Ascending aorta (tissue), 2 donors: ENCODE results near the gene NTM. TPM values are rescaled to one million over a fixed set of nuclear protein-coding genes. Genes with fewer than 3 reads are reported as not detected.
"Not testable (repeated sequence)": the region's sequence is repeated elsewhere in the genome, so short reads cannot be mapped to it uniquely, and the experiment has no call there.

Source experiments
- DNase-seq, 2 donors: peaks; one replicate each; pipeline ENCODE4 v3.0.0-alpha.2; 2019; ENCODE audit warnings: low spot score in 2 of 2
- H3K27ac ChIP-seq, 2 donors: fragments of 200-600 bp; sonication (generic); one replicate each; pipeline ENCODE4 v1.5.1; 2016 to 2017; ENCODE audit warnings: mild to moderate bottlenecking in 1 of 2
- H3K27me3 ChIP-seq: fragments of 200-600 bp; sonication (generic); one replicate; pipeline ENCODE4 v1.5.1; 2017
- H3K36me3 ChIP-seq, 2 donors: fragments of 200-600 bp; sonication (generic); one replicate each; pipeline ENCODE4 v1.5.1; 2016
- H3K4me1 ChIP-seq, 2 donors: fragments of 200-600 bp; sonication (generic); one replicate each; pipeline ENCODE4 v1.5.1; 2016 to 2017; ENCODE audit warnings: mild to moderate bottlenecking in 1 of 2
- H3K4me3 ChIP-seq, 2 donors: fragments of 200-600 bp; sonication (generic); one replicate each; pipeline ENCODE4 v1.5.1; 2016 to 2017; ENCODE audit warnings: mild to moderate bottlenecking in 1 of 2
- H3K9me3 ChIP-seq, 2 donors: fragments of 200-600 bp; sonication (generic); one replicate each; pipeline ENCODE4 v1.5.1; 2016
- intact Hi-C: fragments of 100-400 bp; cut with DNase I; formaldehyde crosslinking; loops from one replicate; pipeline ENCODE4 v1.15.1; 2023
- total RNA-seq: library from RNA; depleted of rRNA; stranded (reverse); fragments of >200 nt; gene quantifications from one replicate; pipeline ENCODE4 v1.1.0, GENCODE V29; 2016
- TF ChIP-seq, protein P1 (sequence below), 3 experiments: fragments of 200-600 bp in 2 of 3; fragments of 450-650 bp in 1 of 3; sonication (generic) in 2 of 3; IDR thresholded peaks; one replicate each; pipeline ENCODE4 v1.5.1; 2016 to 2019; ENCODE audit warnings: antibody characterized with exemption in 3 of 3, mild to moderate bottlenecking in 1 of 3, moderate library complexity in 1 of 3

The NTM gene
- total RNA-seq, 1 donor from 2014 or later, result not detected

DNA sequence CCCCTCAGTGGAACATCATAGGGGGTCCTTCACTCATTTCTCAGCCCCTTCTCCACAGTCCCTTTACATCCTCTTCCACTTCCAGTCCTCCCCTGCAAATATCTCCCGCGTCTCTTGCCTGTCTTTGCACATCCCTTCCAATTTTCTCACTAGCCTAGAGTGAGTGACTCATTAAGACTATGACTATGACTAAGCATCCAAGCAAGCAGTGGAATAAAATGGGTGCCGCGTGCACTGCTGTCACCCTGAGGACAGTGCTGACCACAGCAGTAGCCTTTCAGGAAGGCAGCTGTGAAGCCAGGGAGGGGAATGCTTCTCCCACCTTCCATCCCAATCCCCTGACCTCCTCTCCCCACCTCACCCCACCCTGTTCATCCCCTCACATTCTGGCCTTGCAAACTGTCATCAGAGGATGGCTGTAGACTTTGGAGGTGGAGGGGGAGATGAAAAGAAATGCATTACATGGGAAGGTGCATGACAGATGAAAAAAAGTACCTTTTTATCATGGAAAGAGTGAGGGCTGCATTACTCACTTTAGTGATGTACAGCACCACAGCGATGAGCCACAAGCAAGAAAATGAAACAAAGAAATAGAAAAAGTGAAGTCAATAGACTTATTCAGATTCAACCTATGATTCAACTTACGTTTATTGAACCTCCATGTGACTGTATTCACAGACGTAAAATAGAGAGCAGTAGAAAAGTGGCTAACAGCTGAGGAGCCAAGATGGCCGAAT, 948.2 kb downstream of the NTM start:
- Histone ChIP-seq H3K27me3 (no peaks in the 10 kb centered on the region), H3K4me3 (no peak overlapping the region), H3K4me1 (no peaks in the 10 kb centered on the region), H3K9me3 (no peaks in the 10 kb centered on the region), H3K27ac (no peak overlapping the region), H3K36me3 (no peaks in the 10 kb centered on the region)
- intact Hi-C loops, result no loop called here
- no peak for DNase-seq
- TF ChIP-seq, protein P1, sequence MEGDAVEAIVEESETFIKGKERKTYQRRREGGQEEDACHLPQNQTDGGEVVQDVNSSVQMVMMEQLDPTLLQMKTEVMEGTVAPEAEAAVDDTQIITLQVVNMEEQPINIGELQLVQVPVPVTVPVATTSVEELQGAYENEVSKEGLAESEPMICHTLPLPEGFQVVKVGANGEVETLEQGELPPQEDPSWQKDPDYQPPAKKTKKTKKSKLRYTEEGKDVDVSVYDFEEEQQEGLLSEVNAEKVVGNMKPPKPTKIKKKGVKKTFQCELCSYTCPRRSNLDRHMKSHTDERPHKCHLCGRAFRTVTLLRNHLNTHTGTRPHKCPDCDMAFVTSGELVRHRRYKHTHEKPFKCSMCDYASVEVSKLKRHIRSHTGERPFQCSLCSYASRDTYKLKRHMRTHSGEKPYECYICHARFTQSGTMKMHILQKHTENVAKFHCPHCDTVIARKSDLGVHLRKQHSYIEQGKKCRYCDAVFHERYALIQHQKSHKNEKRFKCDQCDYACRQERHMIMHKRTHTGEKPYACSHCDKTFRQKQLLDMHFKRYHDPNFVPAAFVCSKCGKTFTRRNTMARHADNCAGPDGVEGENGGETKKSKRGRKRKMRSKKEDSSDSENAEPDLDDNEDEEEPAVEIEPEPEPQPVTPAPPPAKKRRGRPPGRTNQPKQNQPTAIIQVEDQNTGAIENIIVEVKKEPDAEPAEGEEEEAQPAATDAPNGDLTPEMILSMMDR (IDR thresholded peaks at IDR 0.05), result no peak

DNA sequence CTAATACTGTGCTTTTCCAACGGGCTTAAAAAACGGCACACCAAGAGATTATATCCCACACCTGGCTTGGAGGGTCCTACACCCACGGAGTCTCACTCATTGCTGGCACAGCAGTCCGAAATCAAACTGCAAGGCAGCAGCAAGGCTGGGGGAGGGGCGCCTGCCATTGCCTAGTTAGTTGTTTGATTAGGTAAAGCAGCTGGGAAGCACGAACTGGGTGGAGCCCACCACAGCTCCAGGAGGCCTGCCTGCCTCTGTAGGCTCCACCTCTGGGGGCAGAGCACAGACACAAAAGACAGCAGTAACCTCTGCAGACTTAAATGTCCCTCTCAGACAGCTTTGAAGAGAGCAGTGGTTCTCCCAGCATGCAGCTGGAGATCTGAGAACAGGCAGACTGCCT, 949.0 kb downstream of the NTM start:
- DNase-seq, H3K27me3 ChIP-seq, H3K36me3 ChIP-seq, H3K4me1 ChIP-seq, H3K27ac ChIP-seq, intact Hi-C loops, H3K4me3 ChIP-seq, H3K9me3 ChIP-seq: not testable (repeated sequence)

DNA sequence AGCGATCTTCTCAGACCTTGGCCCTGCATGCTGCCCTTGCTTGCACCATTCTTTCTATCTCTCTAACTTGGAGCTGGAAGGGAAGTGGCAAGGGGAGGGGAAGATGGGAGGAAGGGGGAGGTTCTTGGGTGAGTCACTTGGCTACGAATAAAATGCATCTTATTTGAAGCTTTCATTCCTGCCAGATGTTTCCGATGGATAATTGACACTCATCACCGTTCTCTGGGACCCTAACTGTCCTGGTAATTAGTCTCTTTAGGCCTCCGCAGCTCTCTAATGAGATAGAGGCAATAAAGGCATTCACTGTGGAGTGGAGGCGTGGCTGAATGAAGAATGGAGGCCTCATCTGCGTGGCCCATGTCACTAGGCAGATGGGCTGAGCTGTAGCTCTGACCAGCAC, 960.1 kb downstream of the NTM start:
- H3K27me3 ChIP-seq, result no peaks in the 10 kb centered on the region
- TF ChIP-seq, protein P1 (IDR thresholded peaks at IDR 0.05), result no peak
- H3K36me3 ChIP-seq, result no peaks in the 10 kb centered on the region
- no peak overlapping the region for H3K27ac ChIP-seq
- no peak overlapping the region for H3K4me3 ChIP-seq
- no peaks in the 10 kb centered on the region for H3K9me3 ChIP-seq
- intact Hi-C loops, result no loop called here
- no peaks in the 10 kb centered on the region for H3K4me1 ChIP-seq
- DNase-seq, result no peak

DNA sequence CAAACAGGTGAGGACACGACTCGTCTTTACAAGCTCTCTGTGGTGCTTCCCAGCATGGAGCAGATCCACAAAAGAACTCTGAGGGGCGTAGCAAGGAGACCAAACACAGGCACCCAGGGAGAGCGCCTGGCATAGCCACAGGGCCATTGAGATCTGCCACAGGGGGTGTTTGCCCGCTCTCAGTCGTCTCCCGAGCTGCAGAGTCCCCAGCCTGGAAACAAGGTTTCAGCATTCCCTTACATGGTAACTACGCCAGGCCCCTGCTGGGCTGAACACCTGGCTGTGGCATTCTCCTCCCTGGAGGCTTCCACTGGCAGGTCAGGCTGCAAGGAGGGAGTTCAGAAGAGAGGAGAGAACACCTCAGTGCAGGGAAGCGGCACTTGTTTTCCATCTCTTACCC, 962.1 kb downstream of the NTM start:
- Histone ChIP-seq H3K27me3 (no peaks in the 10 kb centered on the region), H3K9me3 (no peaks in the 10 kb centered on the region), H3K27ac (no peak overlapping the region), H3K4me1 (no peaks in the 10 kb centered on the region), H3K4me3 (no peak overlapping the region), H3K36me3 (no peaks in the 10 kb centered on the region)
- TF ChIP-seq, protein P1 (IDR thresholded peaks at IDR 0.05), result no peak
- DNase-seq, result no peak
- intact Hi-C loops, result no loop called here

DNA sequence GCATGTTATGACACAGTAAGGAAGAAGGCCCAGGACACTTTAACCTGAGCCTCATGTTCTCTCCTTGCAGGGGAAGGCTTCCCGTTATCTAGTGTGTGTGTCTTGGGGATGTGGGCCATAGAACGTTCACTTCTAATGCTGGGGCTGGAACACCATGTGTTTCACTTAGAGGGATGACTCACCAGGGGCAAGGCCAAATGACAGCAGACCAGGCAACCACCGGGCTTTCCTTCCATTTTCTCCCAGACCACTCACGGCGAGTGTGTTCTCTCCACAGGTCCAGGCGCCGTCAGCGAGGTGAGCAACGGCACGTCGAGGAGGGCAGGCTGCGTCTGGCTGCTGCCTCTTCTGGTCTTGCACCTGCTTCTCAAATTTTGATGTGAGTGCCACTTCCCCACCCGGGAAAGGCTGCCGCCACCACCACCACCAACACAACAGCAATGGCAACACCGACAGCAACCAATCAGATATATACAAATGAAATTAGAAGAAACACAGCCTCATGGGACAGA, 964.4 kb downstream of the NTM start:
- intact Hi-C loops, result no loop called here
- DNase-seq, result no peak
- Histone ChIP-seq H3K4me1 (no peaks in the 10 kb centered on the region), H3K27me3 (no peaks in the 10 kb centered on the region), H3K27ac (no peak overlapping the region), H3K36me3 (no peaks in the 10 kb centered on the region), H3K9me3 (no peaks in the 10 kb centered on the region), H3K4me3 (no peak overlapping the region)
- TF ChIP-seq, protein P1 (IDR thresholded peaks at IDR 0.05), result no peak

DNA sequence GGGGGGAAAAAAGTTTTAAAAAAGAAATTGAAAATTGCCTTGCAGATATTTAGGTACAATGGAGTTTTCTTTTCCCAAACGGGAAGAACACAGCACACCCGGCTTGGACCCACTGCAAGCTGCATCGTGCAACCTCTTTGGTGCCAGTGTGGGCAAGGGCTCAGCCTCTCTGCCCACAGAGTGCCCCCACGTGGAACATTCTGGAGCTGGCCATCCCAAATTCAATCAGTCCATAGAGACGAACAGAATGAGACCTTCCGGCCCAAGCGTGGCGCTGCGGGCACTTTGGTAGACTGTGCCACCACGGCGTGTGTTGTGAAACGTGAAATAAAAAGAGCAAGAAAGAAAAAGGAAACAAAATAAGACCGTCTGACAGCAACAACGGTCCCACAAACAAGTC, 964.9 kb downstream of the NTM start:
- Histone ChIP-seq H3K9me3 (no peaks in the 10 kb centered on the region), H3K36me3 (no peaks in the 10 kb centered on the region), H3K4me1 (no peaks in the 10 kb centered on the region), H3K27me3 (no peaks in the 10 kb centered on the region), H3K4me3 (no peak overlapping the region), H3K27ac (no peak overlapping the region)
- TF ChIP-seq, protein P1 (IDR thresholded peaks at IDR 0.05), result no peak
- intact Hi-C loops, result no loop called here
- no peak for DNase-seq
